ENCODE results near the gene COLGALT1. TPM values are rescaled to one million over a fixed set of nuclear protein-coding genes. Genes with fewer than 3 reads are reported as not detected.

COLGALT1 gene
- polyA plus RNA-seq, 2 of the 4 experiments (the other 2 are of a cell fraction) = 57.1 to 64.4 TPM

DNA sequence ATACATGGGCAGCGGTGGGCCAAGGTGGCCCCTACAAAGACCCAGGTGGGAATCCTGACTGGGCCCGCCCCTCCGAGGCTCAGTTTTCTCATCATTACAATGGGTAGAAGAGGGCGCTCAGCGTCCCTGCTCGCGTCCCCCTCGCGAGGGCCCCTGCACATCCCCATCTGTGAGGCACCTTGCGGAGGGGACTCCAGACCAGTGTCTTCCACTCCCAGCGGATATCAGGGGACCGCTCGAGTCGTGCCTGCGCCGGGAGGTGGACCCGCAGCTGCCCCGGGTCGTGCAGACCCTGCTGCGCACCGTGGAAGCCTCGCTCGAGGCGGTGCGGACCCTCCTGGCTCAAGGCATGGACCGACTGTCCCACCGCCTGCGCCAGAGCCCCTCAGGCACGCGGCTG, 15.3 kb upstream of the COLGALT1 start:
- ChIA-PET POLR2A (no interaction called here), CTCF (interaction anchor here (1.4 to 2.1 kb wide), 3 partner anchors 10 to 36 kb away, joined by 4 to 5 read pairs (median 5); no protein-coding TSS in a partner anchor)
- ATAC-seq (no peak), DNase-seq (ENCODE audit: low read depth in 1 of 2, low spot score in 1 of 2) (no peak), FAIRE-seq (no peak)
- H3K4me2 ChIP-seq = peak overlapping the region; percentile 99
- no peak overlapping the region for H3K27ac ChIP-seq
- no peak for TF ChIP-seq ZC3H11A (IDR thresholded peaks at IDR 0.05)
- TF ChIP-seq, protein P1, sequence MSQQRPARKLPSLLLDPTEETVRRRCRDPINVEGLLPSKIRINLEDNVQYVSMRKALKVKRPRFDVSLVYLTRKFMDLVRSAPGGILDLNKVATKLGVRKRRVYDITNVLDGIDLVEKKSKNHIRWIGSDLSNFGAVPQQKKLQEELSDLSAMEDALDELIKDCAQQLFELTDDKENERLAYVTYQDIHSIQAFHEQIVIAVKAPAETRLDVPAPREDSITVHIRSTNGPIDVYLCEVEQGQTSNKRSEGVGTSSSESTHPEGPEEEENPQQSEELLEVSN (IDR thresholded peaks at IDR 0.05; ENCODE audit: borderline replicate concordance, low read depth) = no peak
- TF ChIP-seq, protein P2, sequence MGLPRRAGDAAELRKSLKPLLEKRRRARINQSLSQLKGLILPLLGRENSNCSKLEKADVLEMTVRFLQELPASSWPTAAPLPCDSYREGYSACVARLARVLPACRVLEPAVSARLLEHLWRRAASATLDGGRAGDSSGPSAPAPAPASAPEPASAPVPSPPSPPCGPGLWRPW (IDR thresholded peaks at IDR 0.05) = no peak
- TF ChIP-seq PHF8 (IDR thresholded peaks at IDR 0.05; ENCODE audit: borderline replicate concordance, low read depth) = no peak
- TF ChIP-seq FOSB (CRISPR knock-in tag; IDR thresholded peaks at IDR 0.05) = no peak
- no peak for TF ChIP-seq CEBPB (IDR thresholded peaks at IDR 0.05)
- TF ChIP-seq FOXS1 (CRISPR knock-in tag; IDR thresholded peaks at IDR 0.05) = no peak
- TF ChIP-seq HEYL (CRISPR knock-in tag; IDR thresholded peaks at IDR 0.05) = no peak
- TF ChIP-seq KDM1A (IDR thresholded peaks at IDR 0.05; ENCODE audit: low read depth) = no peak
- TF ChIP-seq SREBF2 (IDR thresholded peaks at IDR 0.05) = no peak
- no peak for TF ChIP-seq CBX8 (IDR thresholded peaks at IDR 0.05)
- TF ChIP-seq NR3C1 (IDR thresholded peaks at IDR 0.05) = no peak
- no peak for TF ChIP-seq ZNF302 (CRISPR knock-in tag; IDR thresholded peaks at IDR 0.05)
- TF ChIP-seq, protein P3, sequence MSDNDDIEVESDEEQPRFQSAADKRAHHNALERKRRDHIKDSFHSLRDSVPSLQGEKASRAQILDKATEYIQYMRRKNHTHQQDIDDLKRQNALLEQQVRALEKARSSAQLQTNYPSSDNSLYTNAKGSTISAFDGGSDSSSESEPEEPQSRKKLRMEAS (IDR thresholded peaks at IDR 0.05) = no peak
- TF ChIP-seq RNF2 (IDR thresholded peaks at IDR 0.05; ENCODE audit: borderline replicate concordance, low read depth) = no peak
- no peak for TF ChIP-seq CBX2 (IDR thresholded peaks at IDR 0.05; ENCODE audit: borderline replicate concordance, low read depth)
- no peak for TF ChIP-seq TFCP2L1 (CRISPR knock-in tag; IDR thresholded peaks at IDR 0.05)
- no peak for TF ChIP-seq MAFK (IDR thresholded peaks at IDR 0.05; ENCODE audit: partially characterized antibody)
- no peak for TF ChIP-seq POLR2AphosphoS2 (conservative IDR thresholded peaks at IDR 0.05; ENCODE audit: low read length)
- peaks cover 5% of the 10 kb centered on the region; the same call in 1 of the 3 replicates for H3K4me1 ChIP-seq
- no peak overlapping the region for H3K4me3 ChIP-seq
- 90% methylated on average over 14 of the region's 30 CpGs for WGBS (ENCODE audit: missing lambda C conversion rate)
- no peaks in the 10 kb centered on the region for H3K9me3 ChIP-seq

DNA sequence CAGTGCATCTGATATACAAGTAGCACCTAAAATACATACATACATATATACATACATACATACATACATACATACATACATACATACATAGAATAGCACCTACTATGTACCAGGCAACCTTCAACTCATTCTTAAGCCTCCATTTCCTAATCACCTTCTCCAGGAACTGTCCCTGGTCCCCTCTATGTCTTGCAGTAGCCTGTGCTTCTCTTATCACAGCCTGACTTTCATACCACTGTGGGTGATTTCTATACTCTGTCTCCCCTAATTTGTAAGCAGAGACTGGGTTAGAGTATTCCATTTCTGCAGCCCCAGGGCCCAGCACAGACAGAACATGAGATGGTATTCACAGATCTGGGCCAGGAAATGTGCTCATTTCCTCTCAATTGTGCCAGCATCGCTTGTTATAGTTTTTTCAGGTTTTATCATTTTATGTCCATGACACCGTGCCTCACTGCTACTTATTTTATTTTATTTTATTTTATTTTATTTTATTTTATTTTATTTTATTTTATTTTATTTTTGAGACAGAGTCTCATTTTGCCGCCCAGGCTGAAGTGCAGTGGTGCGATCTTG, 14.2 kb upstream of the COLGALT1 start:
- no peak for ATAC-seq
- ChIA-PET POLR2A (no interaction called here), CTCF (interaction anchor here (0.6 to 1.4 kb wide), 2 partner anchors 11 to 225 kb away, joined by 3 read pairs; no protein-coding TSS in a partner anchor)
- Histone ChIP-seq H3K4me2 (no peak overlapping the region), H3K4me3 (no peak overlapping the region), H3K27ac (no peak overlapping the region), H3K9me3 (no peaks in the 10 kb centered on the region), H3K4me1 (peaks cover 5% of the 10 kb centered on the region; the same call in 1 of the 3 replicates)
- WGBS (ENCODE audit: missing lambda C conversion rate) = 84% methylated on average over 4 of the region's 4 CpGs
- no peak for DNase-seq (ENCODE audit: low read depth in 1 of 2, low spot score in 1 of 2)
- TF ChIP-seq KDM5A (IDR thresholded peaks at IDR 0.05) (no peak), ZC3H11A (IDR thresholded peaks at IDR 0.05) (no peak), ZSCAN20 (CRISPR knock-in tag; IDR thresholded peaks at IDR 0.05) (no peak), SREBF2 (IDR thresholded peaks at IDR 0.05) (no peak), MYC (IDR thresholded peaks at IDR 0.05; ENCODE audit: borderline replicate concordance, low read length) (no peak), KDM1A (IDR thresholded peaks at IDR 0.05; ENCODE audit: low read depth) (no peak)
- TF ChIP-seq, protein P4, sequence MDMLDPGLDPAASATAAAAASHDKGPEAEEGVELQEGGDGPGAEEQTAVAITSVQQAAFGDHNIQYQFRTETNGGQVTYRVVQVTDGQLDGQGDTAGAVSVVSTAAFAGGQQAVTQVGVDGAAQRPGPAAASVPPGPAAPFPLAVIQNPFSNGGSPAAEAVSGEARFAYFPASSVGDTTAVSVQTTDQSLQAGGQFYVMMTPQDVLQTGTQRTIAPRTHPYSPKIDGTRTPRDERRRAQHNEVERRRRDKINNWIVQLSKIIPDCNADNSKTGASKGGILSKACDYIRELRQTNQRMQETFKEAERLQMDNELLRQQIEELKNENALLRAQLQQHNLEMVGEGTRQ (IDR thresholded peaks at IDR 0.05) = no peak
- TF ChIP-seq, protein P5, sequence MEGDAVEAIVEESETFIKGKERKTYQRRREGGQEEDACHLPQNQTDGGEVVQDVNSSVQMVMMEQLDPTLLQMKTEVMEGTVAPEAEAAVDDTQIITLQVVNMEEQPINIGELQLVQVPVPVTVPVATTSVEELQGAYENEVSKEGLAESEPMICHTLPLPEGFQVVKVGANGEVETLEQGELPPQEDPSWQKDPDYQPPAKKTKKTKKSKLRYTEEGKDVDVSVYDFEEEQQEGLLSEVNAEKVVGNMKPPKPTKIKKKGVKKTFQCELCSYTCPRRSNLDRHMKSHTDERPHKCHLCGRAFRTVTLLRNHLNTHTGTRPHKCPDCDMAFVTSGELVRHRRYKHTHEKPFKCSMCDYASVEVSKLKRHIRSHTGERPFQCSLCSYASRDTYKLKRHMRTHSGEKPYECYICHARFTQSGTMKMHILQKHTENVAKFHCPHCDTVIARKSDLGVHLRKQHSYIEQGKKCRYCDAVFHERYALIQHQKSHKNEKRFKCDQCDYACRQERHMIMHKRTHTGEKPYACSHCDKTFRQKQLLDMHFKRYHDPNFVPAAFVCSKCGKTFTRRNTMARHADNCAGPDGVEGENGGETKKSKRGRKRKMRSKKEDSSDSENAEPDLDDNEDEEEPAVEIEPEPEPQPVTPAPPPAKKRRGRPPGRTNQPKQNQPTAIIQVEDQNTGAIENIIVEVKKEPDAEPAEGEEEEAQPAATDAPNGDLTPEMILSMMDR (IDR thresholded peaks at IDR 0.05) = no peak
- no peak for FAIRE-seq
